IPS-18c (cell line): ENCODE measurements around the gene ATP2C2.
"Not testable (repeated sequence)": the region's sequence is repeated elsewhere in the genome, so short reads cannot be mapped to it uniquely, and the experiment has no call there.

ENCODE experiments used
- H3K4me3 ChIP-seq: 2 replicates; pipeline ENCODE4 v1.7.0; 2013; ENCODE audit warnings: low read depth, mild to moderate bottlenecking, low read length, moderate library complexity; ENCODE audit not compliant: insufficient read depth
- H3K9me3 ChIP-seq: one replicate; pipeline ENCODE4 v1.6.1; 2013; ENCODE audit warnings: mild to moderate bottlenecking, low read length, moderate library complexity; ENCODE audit not compliant: control insufficient read depth, insufficient read depth

ATP2C2 gene

DNA sequence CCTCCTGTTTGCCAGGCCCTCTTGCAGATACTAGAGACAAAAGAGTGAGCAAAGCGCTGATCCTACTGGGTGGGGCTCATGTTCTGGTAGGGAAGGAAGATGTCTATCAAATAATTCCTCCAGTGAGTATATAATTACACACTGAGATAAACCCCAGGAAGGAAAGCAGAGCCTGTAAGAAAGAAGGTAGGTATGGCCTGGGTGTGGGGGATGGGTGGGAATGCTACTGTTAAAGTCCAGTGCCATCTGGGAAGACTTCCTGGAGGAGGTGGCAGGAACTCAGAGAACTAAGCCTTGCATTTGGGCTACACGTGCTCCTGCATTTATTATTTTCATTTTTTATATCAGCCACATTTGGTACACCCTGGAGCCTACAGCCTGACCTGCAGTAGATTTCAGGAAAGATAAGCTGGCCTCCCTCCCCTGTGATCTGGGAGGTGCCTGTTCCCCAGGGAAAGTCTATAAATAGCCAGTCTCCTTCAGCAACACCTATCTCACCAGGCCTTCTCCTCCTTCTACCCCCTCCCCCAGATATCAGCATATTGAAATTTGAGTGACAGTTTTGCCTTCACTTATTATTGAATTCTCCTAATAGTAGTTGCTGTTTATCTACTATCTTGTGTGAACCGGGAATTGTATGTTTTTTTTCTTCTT, 11.5 kb downstream of the ATP2C2 start:
- H3K9me3 ChIP-seq, result peaks cover 3% of the 10 kb centered on the region
- H3K4me3 ChIP-seq, result no peak overlapping the region

DNA sequence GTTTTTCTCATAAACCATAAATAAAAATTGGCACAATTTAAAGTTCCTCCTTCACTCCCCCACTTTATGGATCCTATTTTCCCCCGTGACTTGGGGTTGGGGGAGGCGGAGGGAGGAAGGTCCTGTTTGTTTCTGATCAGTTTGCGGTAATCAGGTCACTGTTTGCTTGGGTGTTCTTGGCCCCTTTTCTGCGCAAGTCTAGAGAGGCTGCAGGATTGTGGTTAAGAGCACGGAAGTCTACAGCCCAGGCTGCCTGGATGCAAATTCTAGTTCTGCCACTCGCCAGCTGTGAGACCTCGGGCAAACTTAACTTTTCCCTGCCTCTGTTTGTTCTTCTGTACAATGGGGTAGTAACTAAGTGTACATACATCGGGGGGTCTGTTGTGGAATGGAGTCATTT, 12.1 kb downstream of the ATP2C2 start:
- H3K9me3 ChIP-seq, result peaks cover 3% of the 10 kb centered on the region
- H3K4me3 ChIP-seq, result no peak overlapping the region

DNA sequence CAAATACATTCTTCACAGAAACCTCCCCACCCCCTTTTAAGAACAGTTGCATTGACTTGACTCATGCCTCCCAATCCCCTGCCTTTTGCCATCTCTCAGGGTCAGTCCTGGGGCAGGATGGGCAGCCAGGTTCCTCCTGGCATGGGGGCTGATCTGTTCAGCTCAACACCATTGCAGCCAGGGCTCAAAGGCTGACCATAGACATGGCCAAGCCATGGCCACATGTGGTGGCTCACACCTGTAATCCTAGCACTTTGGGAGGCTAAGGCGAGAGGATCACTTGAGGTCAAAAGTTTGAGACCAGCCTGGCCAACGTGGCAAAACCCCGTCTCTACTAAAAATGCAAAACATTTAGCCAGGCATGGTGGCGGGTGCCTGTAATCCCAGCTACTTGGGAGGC, 14.1 kb downstream of the ATP2C2 start:
- H3K4me3 ChIP-seq, result no peak overlapping the region
- peaks cover 3% of the 10 kb centered on the region for H3K9me3 ChIP-seq

DNA sequence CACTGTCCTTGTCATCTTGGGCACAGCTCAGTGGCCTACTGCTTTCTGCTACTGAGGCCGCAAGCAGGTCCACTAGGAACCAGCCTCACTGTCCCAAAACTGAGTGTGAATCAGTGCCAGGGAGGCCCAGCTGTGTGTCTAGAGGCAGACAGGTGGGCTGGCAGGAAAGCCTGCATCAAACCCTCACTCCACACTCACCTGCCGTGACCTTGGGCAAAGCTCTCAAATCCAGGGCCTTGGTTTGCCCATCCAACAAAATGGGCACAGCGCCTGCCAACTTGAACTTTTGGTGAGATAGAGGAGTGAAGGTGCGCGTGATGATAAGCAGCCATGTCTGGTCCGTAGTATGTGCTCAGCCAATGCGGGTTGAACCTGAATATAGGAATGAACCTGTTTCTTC, 14.8 kb downstream of the ATP2C2 start:
- Histone ChIP-seq H3K9me3 (peaks cover 3% of the 10 kb centered on the region), H3K4me3 (no peak overlapping the region)

DNA sequence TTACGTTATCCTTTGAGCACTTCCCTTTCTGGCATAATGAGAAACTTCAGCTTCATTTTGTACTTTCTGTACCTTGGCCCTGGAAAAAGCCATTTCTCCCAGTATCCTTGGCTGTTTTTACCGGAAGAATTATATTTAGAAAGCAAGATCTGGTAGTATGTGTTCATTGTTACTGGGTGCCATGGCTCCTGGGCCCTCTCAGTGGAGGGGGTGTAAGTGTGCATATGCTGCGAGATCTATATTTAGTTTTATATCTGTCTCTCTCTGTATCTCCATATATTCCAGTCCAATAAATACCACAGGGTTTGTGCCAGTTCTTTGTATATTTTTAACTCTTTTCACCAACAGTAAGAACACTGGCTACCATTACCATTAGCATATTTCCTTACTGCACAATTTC, 17.7 kb downstream of the ATP2C2 start:
- Histone ChIP-seq H3K9me3 (peaks cover 3% of the 10 kb centered on the region), H3K4me3 (no peak overlapping the region)

DNA sequence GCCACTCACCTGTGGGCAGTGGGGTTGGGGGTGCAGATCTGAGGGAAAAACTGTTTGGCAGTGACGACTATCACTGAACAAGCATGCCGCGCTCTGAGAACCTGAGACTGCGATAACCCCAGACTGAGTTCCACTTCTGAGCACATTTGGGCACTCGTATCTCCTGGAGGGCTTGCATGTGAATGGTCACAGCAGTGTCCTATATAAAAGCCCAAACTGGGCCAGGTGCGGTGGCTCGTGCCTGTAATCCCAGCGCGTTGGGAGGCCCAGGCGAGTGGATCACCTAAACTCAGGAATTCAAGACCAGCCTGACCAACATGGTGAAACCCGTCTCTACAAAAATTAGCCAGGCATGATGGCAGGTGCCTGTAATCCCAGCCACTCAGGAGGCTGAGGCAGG, 18.7 kb downstream of the ATP2C2 start:
- H3K9me3 ChIP-seq, result peaks cover 3% of the 10 kb centered on the region
- H3K4me3 ChIP-seq, result no peak overlapping the region

DNA sequence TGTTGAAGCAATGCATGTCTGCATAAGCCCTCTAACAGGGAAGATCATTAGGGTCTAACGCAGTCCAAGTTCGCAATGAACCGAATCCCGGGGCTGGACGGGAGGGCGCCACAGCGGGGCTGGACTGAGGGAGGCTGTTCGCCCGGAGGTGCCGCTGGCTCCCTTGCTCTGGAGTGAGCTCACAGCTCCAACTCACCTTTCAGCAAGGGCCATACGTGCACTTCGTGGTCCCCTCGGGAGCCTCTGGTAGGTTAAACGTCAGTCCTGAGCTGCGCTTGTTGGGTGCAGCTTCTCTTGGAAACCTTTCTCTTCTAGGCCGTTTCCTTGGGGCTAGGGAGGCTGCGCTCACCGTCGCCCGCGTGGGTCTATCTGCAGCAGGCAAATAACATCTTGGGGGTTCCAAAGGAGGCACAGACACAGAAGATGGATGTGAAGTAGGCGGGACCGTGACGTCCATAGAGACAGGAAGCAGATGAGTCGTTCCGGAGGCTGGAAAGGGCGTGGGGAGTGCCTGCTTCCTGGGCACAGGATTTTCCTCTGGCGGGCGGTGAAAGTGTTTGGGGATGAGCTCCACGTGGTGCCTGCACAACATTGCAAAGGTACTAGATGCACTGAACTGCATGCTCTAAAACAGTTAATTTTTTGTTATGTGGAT, 21.9 kb downstream of the ATP2C2 start:
- no peak overlapping the region for H3K4me3 ChIP-seq
- H3K9me3 ChIP-seq, result no peaks in the 10 kb centered on the region

DNA sequence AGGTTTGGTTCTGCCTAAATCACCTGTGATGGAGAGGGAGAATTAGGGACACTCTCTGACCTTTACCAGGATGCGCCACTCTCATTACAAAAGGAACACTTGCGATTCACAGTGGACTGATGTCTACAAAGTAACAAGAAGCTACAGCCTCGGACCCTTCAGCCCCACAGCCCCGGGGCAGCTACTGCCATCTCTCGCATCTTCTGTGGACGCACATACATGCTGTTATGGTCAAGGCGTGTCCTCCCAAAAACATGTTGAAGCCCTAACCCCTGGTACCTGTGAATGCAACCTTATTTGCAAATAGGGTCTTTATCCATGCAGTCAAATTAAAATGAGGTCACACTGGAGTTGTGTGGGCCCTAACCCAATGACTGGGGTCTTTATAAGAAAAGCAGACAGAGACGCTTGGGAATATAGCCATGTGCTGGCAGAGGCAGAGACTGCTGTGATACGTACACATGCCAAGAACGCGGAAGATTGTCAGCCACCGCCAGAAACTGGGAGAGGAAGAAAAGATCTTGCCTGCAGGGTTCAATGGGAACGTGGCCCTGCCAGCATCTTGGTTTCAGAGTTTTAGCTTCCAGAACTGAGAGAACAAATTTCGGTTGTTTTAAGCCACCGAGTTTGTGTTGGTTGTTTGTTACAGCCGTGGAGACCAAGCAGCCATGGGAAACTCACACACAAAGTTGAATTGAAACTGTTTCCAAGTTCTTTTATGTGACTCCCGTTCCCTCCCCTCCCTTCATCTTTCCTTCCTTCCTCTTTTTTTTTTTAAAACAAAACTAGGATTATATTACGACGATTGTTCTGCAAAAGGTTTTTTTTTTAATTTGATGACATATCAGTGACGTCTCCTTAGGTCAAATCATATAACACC, 23.1 kb downstream of the ATP2C2 start:
- Histone ChIP-seq H3K4me3 (no peak overlapping the region), H3K9me3 (no peaks in the 10 kb centered on the region)

DNA sequence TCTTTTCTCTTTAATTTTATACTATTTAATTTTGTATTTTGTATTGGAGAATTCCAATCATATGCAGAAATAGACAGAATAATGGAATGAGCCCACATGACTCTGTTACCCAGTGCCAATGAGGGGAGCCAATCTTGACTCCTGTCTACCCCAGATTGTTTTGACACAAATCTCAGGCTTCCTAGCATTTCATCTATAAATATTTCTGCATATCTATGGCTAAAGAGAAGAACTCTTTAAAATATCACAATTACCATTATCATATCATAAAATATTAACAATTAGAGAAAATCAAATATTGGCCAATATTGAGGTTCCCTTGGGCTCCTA, 23.7 kb downstream of the ATP2C2 start:
- no peaks in the 10 kb centered on the region for H3K9me3 ChIP-seq
- no peak overlapping the region for H3K4me3 ChIP-seq

DNA sequence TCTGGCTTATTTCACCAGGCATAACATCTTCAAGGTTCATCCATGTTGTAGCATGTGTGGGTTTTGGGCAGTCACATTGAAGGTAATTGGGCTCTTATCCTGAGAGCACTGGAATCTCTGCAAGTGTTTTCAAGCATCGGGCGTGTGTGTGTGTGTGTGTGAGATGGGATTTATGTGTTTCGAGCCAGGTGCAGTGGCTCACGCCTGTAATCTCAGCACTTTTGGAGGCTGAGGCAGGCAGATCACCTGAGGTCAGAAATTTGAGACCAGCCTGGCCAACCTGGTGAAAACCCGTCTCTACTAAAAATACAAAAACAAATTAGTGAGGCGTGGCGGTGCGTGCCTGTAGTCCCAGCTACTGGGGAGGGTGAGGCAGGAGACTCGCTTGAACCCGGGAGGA, 27.7 kb downstream of the ATP2C2 start:
- H3K9me3 ChIP-seq, H3K4me3 ChIP-seq: not testable (repeated sequence)

DNA sequence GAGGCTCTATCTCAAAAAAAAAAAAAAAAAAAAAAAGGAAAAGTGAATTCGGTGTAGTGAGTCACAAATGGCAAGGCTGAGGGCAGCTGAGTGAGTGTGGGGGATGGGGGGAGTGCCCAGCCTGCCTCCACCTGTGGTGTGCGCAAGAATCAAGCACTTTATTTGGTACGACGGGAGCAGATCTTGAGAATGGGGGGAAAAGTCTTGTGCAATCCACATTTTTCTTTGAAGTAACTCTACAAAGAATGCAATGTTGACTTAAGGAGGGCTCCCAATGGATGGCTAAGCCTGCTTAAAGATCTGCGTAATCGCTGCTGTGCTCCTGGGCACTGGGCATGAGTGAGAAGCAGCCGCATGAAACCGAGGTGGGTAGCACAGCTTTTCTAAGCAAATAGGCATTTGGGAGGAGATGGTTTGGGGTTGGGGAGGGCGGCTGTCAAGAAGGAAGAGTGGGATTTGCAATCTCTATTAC, 28.2 kb downstream of the ATP2C2 start:
- H3K4me3 ChIP-seq, result no peak overlapping the region
- no peaks in the 10 kb centered on the region for H3K9me3 ChIP-seq

DNA sequence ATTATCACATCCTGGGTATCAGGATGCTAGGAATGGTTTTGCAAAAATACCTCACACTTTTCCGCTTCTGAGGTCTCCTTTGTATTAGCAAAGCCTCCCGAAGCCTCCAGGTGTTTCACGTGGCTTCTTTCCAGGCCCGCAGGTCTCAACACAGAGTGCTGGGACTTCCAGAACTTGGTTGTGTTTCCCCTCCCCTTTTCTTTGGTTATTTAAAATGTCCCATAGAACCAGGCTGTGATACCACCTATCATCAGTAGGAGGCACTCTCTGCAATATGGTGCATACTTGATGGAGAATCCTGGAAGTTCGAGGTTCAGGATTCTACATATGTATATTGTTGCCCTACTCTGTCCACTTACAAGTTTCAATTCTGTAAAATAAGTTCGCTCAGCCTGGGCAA, 28.8 kb downstream of the ATP2C2 start:
- Histone ChIP-seq H3K4me3 (no peak overlapping the region), H3K9me3 (no peaks in the 10 kb centered on the region)

DNA sequence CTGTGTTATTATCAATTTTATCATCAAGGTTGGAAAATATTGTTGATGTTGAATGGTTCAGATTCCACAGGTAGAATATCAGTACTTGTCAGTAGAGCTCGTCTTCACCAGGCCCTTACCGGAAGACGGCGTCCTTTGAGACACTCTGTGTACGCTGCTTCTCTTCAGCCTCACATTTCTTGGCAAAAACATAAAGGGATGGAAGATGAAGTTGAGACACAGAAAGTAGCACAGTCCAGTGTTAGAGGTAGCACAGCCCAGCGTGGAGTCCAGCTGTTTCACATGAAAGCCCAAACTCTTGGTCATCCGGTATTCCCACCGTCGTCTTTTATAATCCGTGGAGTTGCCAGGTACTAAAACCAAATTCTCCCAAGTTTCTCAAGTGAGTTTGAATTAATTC, 30.4 kb downstream of the ATP2C2 start:
- Histone ChIP-seq H3K9me3 (no peaks in the 10 kb centered on the region), H3K4me3 (no peak overlapping the region)

DNA sequence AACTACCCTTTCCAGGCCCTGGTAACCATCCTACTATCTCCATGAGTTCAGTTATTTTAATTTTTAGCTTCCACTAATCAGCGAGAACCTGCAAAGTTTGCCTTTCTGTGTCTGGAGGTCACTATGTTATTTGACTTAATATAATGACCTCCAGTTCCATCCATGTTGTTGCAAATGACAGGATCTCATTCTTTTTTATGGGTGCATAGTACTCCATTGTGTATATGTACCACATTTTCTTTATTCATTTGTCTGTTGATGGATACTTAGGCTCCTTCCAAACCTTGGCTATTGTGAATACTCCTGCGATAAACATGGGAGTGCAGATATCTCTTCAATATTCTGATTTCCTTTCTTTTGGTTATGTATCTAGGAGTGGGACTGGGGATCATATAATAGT, 31.6 kb downstream of the ATP2C2 start:
- H3K4me3 ChIP-seq, H3K9me3 ChIP-seq: not testable (repeated sequence)

DNA sequence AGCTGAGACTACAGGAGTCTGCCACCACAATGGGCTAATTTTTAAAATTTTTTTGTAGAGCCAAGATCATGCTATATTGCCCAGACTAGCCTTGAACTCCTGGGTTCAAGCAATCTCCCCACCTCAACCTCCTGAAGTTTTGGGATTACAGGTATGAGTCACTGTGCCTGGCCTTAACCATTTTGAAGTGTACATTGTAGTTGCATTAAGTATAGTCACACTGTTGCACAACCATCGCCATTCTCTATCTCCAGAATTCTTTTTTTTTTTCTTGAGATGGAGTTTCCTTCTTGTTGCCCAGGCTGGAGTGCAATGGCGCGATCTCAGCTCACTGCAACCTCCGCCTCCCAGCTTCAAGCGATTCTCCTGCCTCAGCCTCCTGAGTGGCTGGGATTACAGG, 35.1 kb downstream of the ATP2C2 start:
- H3K4me3 ChIP-seq, H3K9me3 ChIP-seq: not testable (repeated sequence)

DNA sequence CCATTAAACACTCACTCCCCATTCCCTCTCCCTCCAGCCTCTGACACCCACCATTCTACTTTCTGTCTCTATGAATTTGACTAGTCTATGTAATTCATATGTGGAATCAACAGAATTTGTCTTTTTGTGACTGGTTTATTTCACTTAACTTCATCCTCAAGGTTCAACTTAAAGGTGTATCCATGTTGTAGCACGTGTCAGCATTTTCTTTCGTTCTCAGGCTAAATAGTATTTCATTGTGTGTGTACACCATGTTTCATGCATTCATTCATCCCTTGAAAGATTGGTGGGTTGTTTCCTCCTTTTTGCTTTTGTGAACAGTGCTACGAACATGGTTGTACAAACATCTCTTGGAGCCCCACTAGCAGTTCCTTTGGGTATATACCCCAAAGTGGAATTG, 36.0 kb downstream of the ATP2C2 start:
- Histone ChIP-seq H3K4me3 (no peak overlapping the region), H3K9me3 (no peaks in the 10 kb centered on the region)

DNA sequence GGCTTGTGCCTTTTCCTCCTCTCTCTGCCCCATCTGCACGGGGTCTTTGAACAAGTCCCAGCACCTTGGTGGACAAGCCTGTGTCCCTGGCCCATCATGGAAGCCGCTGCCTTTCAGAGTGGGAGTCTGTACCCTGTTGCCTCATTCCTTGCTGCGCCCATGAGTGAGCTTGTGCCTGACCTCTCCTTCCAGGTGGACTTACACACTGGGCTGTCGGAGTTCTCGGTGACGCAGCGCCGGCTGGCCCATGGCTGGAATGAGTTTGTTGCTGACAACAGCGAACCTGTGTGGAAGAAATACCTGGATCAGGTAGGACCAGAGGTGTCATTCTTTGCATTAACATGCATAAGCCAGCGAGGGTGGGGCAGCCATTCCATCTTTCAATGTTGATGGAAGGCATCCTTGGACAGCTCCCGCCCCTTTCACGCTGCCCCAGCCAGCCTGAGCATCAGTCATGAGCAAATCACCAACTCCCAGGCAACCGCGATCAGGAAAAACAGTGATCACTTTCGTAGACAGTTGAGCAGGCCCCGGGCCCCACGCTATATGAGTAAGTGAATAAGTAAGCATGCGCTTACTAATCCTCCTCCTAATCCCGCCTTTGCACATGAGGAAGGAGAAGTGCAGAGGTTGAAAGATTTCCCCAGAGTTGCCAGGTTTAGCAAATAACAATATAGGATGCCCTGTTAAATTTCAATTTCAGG, 36.8 kb downstream of the ATP2C2 start:
- Histone ChIP-seq H3K4me3 (no peak overlapping the region), H3K9me3 (no peaks in the 10 kb centered on the region)
